ENCODE data around the gene MTIF2.

DNA sequence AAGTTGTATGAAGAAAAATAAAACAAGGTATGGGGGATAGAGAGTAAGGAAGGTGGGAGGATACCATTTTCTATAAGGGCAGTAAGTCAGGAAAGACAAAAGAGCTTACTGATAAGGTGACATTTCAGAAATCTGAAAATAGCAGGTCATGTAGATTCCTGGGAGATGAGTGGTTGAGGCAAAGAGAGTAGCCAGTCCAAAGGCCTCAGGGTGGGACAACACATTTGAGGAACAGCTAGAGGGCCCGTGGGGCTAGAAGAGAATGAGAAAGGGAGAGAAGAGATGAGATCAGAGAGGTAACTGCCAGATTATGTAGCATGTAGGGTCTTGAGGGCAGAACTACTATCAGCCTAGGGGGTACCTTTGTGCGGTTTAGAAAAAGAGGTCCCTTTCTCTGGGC lies 39.8 kb downstream of the MTIF2 start:
- TF ChIP-seq CTCF (IDR thresholded peaks at IDR 0.05; ENCODE audit: insufficient read depth, low read depth, low read length): no peak
- no peak for TF ChIP-seq EZH2 (IDR thresholded peaks at IDR 0.05; ENCODE audit: insufficient read depth, low read length)
